B cell (primary cell): ENCODE results near the gene SELENOH. TPM values are rescaled to one million over a fixed set of nuclear protein-coding genes. Genes with fewer than 3 reads are reported as not detected.

Source experiments
- ATAC-seq: fragments of 200-7000 bp; cut with Tn5 transposase; one replicate; pipeline ENCODE4 v1.10.0; 2021; ENCODE audit warnings: low read depth, mild to moderate bottlenecking, moderate number of reproducible peaks, moderate library complexity
- CTCF ChIA-PET: fragments of 350-600 bp; sonication (Branson Sonifier 250); formaldehyde crosslinking; loops from one replicate; lab custom pipeline; 2021; ENCODE audit warnings: antibody characterized with exemption, inconsistent platforms; lab: Charles Lee
- POLR2A ChIA-PET: fragments of 350-600 bp; sonication (Branson Sonifier 250); formaldehyde crosslinking; loops from one replicate; lab custom pipeline; 2021; ENCODE audit warnings: antibody characterized with exemption; lab: Charles Lee
- DNase-seq: peaks from one replicate; pipeline ENCODE4 v3.0.0; 2013
- H2AFZ ChIP-seq: 2 replicates; pipeline ENCODE4 v1.6.1; 2012; ENCODE audit warnings: mild to moderate bottlenecking, low read depth, low read length; ENCODE audit not compliant: insufficient read depth, poor library complexity, severe bottlenecking
- H3K27ac ChIP-seq, 2 donors: 1 replicate in 1 of 2; 2 replicates in 1 of 2; pipeline ENCODE4 v1.5.1; 2012 to 2013; ENCODE audit warnings: low read length in 2 of 2, mild to moderate bottlenecking in 2 of 2, moderate library complexity in 1 of 2
- H3K27me3 ChIP-seq, 4 experiments: fragments of 200-600 bp in 1 of 4; sonication (generic) in 1 of 4; replicated peaks in 1 of 4; 1 replicate in 2 of 4; 2 replicates in 2 of 4; pipeline versions ENCODE4 v1.6.1 to v1.7.0; 2013 to 2016; ENCODE audit warnings: low read length in 3 of 4, mild to moderate bottlenecking in 2 of 4, mixed read lengths in 1 of 4, moderate library complexity in 1 of 4; ENCODE audit not compliant: insufficient read depth in 4 of 4, control insufficient read depth in 3 of 4; ENCODE audit errors: control extremely low read depth in 1 of 4
- H3K36me3 ChIP-seq, 2 experiments: replicated peaks in 1 of 2; 1 replicate in 1 of 2; 2 replicates in 1 of 2; pipeline versions ENCODE4 v1.6.1 to v1.7.1; 2013; ENCODE audit warnings: low read length in 1 of 2; ENCODE audit not compliant: insufficient read depth in 2 of 2, control insufficient read depth in 1 of 2; ENCODE audit errors: control extremely low read depth in 1 of 2, extremely low read depth in 1 of 2
- H3K4me1 ChIP-seq, 2 donors: fragments of 200-600 bp in 1 of 2; sonication (generic) in 1 of 2; 1 replicate in 1 of 2; 2 replicates in 1 of 2; pipeline versions ENCODE4 v1.5.1 to v1.6.1; 2013 to 2017; ENCODE audit warnings: low read length in 2 of 2; ENCODE audit not compliant: control insufficient read depth in 2 of 2, insufficient read depth in 2 of 2
- H3K4me2 ChIP-seq: replicated peaks from 2 replicates; pipeline ENCODE3; 2012; ENCODE audit warnings: mild to moderate bottlenecking, low read depth, low read length; ENCODE audit not compliant: poor library complexity, severe bottlenecking
- H3K4me3 ChIP-seq, 5 experiments: fragments of 200-600 bp in 1 of 5; sonication (generic) in 1 of 5; 1 replicate in 3 of 5; 2 replicates in 2 of 5; pipeline versions ENCODE4 v1.5.1 to v1.7.0; 2011 to 2016; ENCODE audit warnings: low read length in 4 of 5, mild to moderate bottlenecking in 4 of 5, low read depth in 2 of 5, control low read depth in 1 of 5, moderate library complexity in 1 of 5; ENCODE audit not compliant: insufficient read depth in 1 of 5; ENCODE audit errors: control extremely low read depth in 1 of 5, extremely low read depth in 1 of 5
- H3K79me2 ChIP-seq: fragments of 200-600 bp; sonication (generic); one replicate; pipeline ENCODE4 v1.6.0; 2016; ENCODE audit warnings: low read length; ENCODE audit not compliant: control insufficient read depth, insufficient read depth
- H3K9ac ChIP-seq: fragments of 200-600 bp; sonication (generic); 2 replicates; pipeline ENCODE4 v1.6.1; 2017; ENCODE audit warnings: mild to moderate bottlenecking, low read length, moderate library complexity
- H3K9me3 ChIP-seq, 3 donors: one replicate each; pipeline versions ENCODE4 v1.6.1 to v1.7.1; 2013; ENCODE audit warnings: low read length in 2 of 3; ENCODE audit not compliant: control insufficient read depth in 2 of 3, insufficient read depth in 1 of 3; ENCODE audit errors: control extremely low read depth in 1 of 3
- H4K20me1 ChIP-seq: 2 replicates; pipeline ENCODE4 v1.6.0; 2012; ENCODE audit warnings: mild to moderate bottlenecking, low read length; ENCODE audit not compliant: insufficient read depth, control insufficient read depth, poor library complexity, severe bottlenecking
- H3K27ac Mint-ChIP-seq: one replicate; pipeline ENCODE4 v1.8.0; 2021; ENCODE audit warnings: mixed read lengths
- H3K27me3 Mint-ChIP-seq: one replicate; pipeline ENCODE4 v1.8.0; 2021; ENCODE audit warnings: mixed read lengths
- H3K4me1 Mint-ChIP-seq: one replicate; pipeline ENCODE4 v1.8.0; 2021; ENCODE audit warnings: mixed read lengths
- H3K4me3 Mint-ChIP-seq: one replicate; pipeline ENCODE4 v1.8.0; 2021; ENCODE audit warnings: mixed read lengths
- H3K9me3 Mint-ChIP-seq: one replicate; pipeline ENCODE4 v1.8.0; 2022; ENCODE audit warnings: mixed read lengths; ENCODE audit not compliant: insufficient read depth
- EZH2 ChIP-seq: IDR thresholded peaks from 2 replicates; pipeline ENCODE4 v1.6.1; 2012; ENCODE audit warnings: borderline replicate concordance, low read depth, mild to moderate bottlenecking, moderate library complexity, low read length; ENCODE audit not compliant: insufficient read depth, poor library complexity, severe bottlenecking
- WGBS: methylation state at CpG from one replicate; pipeline ENCODE4 v1.1.5; 2013; ENCODE audit warnings: missing lambda C conversion rate; ENCODE audit not compliant: insufficient coverage; 5-methylcytosine and 5-hydroxymethylcytosine counted together
- intact Hi-C: fragments of 100-400 bp; cut with micrococcal nuclease; formaldehyde crosslinking; loops from one replicate; pipeline ENCODE4 v1.10.0; 2022
- polyA minus RNA-seq: library from RNA; depleted of rRNA, polyadenylated mRNA; stranded (reverse); fragments of >200 nt; gene quantifications from 2 replicates; pipeline ENCODE4 v1.2.3, GENCODE V29; 2012
- polyA plus RNA-seq: library from polyadenylated mRNA; depleted of rRNA; stranded (reverse); fragments of >200 nt; gene quantifications from 2 replicates; pipeline ENCODE4 v1.2.3, GENCODE V29; 2012
- total RNA-seq, 2 donors: library from RNA; stranded (reverse); fragments of 120-200 nt in 1 of 2; gene quantifications; 1 replicate in 1 of 2; 2 replicates in 1 of 2; pipeline versions ENCODE4 v1.2.3 to v1.2.4, GENCODE V29; 2013 to 2022
- TF ChIP-seq, protein P1 (sequence below): fragments of 200-600 bp; IDR thresholded peaks from one replicate; pipeline ENCODE4 v1.8.0; 2022; ENCODE audit warnings: antibody characterized with exemption, mild to moderate bottlenecking

The SELENOH gene, protein sequence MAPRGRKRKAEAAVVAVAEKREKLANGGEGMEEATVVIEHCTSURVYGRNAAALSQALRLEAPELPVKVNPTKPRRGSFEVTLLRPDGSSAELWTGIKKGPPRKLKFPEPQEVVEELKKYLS
- 147 and 153 TPM in 2 replicates for total RNA-seq
- 186 TPM for total RNA-seq (2013)
- polyA plus RNA-seq = 170 and 196 TPM in 2 replicates
- 106 and 107 TPM in 2 replicates for polyA minus RNA-seq

DNA sequence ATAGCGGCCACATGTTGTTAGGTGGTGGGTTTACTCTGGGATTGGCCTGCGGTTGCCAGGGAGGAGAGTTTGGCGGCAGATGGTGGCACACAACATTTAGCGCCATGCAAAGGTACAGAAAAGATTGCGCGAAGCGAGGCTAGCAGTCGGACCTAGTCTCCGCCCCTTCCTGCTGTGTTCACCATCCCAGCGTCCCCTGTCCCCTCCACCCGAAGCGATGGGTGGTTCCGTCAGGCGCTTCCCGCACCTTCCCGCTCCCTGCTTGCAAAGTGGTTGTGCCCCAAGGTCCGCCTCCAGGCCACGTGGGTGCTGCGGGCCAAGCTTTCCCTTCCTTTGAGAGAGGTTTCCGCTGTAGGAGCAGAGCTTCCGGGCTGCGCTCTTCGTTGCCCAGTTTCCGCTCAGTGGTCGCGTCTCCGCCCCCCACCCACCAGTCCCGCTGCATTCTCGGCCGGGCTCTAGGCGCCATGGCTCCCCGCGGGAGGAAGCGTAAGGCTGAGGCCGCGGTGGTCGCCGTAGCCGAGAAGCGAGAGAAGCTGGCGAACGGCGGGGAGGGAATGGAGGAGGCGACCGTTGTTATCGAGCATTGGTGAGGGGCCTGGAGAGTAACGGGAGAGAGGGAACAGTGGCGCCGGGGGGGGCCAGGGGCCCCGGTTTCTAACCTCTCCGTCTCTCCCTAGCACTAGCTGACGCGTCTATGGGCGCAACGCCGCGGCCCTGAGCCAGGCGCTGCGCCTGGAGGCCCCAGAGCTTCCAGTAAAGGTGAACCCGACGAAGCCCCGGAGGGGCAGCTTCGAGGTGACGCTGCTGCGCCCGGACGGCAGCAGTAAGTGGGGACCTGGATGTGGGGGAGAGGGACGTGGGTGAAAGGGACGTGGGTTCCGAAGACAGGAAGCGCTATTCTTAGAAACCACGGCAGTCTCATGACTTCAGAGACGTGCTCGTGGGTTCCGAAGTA is at the start of gene SELENOH:
SELENOH (plus strand) TSS at position 360 of the 955 bp plus-strand sequence; CDS start at position 465, 105 bp downstream.
- Mint-ChIP-seq H3K9me3 (no peaks in the 10 kb centered on the region), H3K4me3 (peak within 1 kb of the TSS; percentile 99), H3K27ac (peak within 1 kb of the TSS; percentile 99), H3K27me3 (no peaks in the 10 kb centered on the region), H3K4me1 (peaks cover 38% of the 10 kb centered on the region)
- H3K4me2 ChIP-seq = peak within 1 kb of the TSS; percentile 86
- peak within 1 kb of the TSS; percentile 90 to 97 for H3K27ac ChIP-seq
- peak within 1 kb of the TSS; percentile 97 for H3K9ac ChIP-seq
- peaks cover 11 to 32% of the 10 kb centered on the region in 2 donors for H3K4me1 ChIP-seq
- peak within 1 kb of the TSS; percentile 83 to 97 (median 94) for H3K4me3 ChIP-seq
- peaks cover 34% of the 10 kb centered on the region for H3K79me2 ChIP-seq
- H3K36me3 ChIP-seq = peaks cover 5 to 45% of the 10 kb centered on the region in 2 experiments
- ATAC-seq (peak; percentile 83), DNase-seq (peak; percentile 93)
- TF ChIP-seq, protein P1, sequence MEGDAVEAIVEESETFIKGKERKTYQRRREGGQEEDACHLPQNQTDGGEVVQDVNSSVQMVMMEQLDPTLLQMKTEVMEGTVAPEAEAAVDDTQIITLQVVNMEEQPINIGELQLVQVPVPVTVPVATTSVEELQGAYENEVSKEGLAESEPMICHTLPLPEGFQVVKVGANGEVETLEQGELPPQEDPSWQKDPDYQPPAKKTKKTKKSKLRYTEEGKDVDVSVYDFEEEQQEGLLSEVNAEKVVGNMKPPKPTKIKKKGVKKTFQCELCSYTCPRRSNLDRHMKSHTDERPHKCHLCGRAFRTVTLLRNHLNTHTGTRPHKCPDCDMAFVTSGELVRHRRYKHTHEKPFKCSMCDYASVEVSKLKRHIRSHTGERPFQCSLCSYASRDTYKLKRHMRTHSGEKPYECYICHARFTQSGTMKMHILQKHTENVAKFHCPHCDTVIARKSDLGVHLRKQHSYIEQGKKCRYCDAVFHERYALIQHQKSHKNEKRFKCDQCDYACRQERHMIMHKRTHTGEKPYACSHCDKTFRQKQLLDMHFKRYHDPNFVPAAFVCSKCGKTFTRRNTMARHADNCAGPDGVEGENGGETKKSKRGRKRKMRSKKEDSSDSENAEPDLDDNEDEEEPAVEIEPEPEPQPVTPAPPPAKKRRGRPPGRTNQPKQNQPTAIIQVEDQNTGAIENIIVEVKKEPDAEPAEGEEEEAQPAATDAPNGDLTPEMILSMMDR = no peak
- no peak for TF ChIP-seq EZH2
- H4K20me1 ChIP-seq = no peaks in the 10 kb centered on the region
- ChIA-PET POLR2A (interaction anchor here (0.5 to 2.0 kb wide), 12 partner anchors 9 to 416 kb away, joined by 3 to 24 read pairs (median 4); partner anchors contain the start of genes BTBD18, MED19, TMX2 and TNKS1BP1), CTCF (interaction anchor here (0.7 to 6.2 kb wide), 8 partner anchors 10 to 174 kb away, joined by 3 to 68 read pairs (median 4); partner anchors contain the start of genes BTBD18, CTNND1 and UBE2L6)
- intact Hi-C loops = loop anchor here (1.0 to 5.0 kb wide), 7 partner anchors 29 to 211 kb away; partner anchors contain the start of genes CLP1, MED19, TIMM10 and TMX2
- under 1% methylated on average over 75 of the region's 75 CpGs for WGBS
- no peaks in the 10 kb centered on the region for H3K9me3 ChIP-seq
- no peaks in the 10 kb centered on the region for H3K27me3 ChIP-seq
- peak within 1 kb of the TSS; percentile 91 for H2AFZ ChIP-seq
